GM19397 (cell line): ENCODE measurements around the gene CHURC1.

ENCODE experiments used
- ATAC-seq: cut with Tn5 transposase; IDR thresholded peaks from one replicate; pipeline ENCODE4 v1.9.1; 2021; ENCODE audit warnings: mild to moderate bottlenecking, moderate library complexity; ENCODE audit not compliant: unreplicated experiment

CHURC1 gene

DNA sequence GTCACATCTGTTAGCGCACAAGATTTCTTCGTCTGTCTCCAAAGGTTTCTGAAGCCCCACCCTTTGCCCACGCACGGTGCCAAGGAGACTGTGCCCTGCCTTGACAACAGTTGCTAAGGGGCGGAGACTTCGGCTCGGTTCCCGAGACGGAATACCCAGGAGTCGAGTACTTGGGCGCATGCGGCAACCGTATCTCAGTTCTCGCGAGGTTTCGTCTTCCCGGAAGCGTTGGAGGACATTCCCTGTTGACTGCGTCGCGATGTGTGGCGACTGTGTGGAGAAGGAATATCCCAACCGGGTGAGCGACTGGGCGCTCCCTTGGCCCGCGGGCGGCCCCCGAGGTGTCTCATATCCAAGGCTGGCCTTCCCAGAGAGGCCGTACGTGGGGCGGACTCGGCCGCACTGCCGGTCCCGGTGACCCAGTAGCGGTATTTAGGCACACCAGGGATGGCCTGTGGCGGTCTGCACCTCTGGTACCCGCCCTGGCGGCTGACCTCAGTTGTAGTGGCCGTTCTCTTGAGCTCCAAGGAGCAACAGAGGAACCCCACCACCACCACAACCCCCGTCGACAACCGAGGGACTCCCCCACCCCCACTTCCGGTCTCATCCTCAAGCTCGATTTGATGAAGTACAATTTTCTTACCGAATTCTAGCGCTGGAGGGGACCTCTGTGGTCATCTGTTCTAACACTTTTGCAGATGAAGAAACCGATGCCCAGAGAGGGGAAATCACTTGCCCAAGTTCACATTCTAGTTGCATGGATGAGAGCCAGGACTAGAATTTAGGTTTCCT is at the start of gene CHURC1:
Gene CHURC1, plus strand, starts transcription at position 219 of the 792 bp plus-strand sequence. Its CDS starts 41 bp downstream, at position 260.
- peak; percentile 98 for ATAC-seq

DNA sequence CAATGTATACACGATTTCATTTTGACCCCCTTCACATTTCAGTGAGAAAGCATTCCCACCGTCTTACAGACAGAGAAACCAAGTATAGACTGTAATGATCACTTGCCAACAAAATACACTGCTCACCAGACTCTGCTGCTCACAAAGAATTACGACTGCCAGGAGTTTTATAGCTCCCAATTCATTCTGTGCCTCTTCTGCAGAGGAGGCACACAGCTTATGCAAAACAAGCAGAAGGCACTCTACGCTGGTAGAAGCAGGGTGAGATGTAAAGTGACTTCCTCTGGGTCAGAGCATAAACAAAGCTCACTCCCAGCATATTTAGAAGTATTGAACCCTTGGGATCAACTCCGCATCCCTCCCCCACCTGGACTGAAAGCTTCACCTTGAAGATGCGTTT is 49.1 kb upstream of the CHURC1 start:
- no peak for ATAC-seq

DNA sequence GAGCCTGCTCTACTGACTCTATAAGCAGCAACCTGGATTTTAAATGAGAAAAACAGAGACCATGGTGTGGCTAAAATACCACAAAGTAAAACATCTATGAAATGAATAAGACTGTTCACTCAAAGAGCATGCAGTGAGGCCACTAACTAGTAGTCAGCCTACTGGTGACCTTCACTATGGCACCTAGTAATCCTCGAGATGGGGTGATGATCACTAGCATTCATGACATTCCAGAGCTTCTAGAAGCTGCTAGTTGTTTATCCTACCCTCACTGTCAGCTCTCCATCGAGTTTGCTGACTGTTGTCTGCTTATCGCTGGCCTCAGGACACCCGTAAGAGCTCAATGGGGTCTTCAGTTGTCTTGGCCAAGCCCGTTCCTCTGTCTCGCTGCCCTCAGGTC is 48.3 kb upstream of the CHURC1 start:
- no peak for ATAC-seq

DNA sequence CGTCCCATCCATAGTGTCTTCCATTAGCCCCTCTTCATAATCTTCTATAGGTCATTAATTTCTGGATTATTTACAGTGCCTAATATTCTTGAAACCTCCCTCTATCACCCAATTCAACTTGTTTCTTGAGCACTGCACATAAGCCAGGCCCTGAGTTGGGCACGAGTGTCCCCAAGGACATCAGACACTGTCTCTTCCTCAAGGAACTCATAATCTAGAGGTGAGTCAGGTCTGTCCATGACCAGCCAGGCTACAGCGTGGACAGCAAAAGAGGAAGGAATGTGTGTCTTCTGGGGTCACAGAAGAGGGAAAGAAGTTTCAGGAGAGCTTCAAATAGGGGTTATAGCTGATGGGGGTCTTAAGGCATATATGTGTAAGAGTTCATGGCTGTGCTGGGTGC is 47.1 kb upstream of the CHURC1 start:
- ATAC-seq = no peak

DNA sequence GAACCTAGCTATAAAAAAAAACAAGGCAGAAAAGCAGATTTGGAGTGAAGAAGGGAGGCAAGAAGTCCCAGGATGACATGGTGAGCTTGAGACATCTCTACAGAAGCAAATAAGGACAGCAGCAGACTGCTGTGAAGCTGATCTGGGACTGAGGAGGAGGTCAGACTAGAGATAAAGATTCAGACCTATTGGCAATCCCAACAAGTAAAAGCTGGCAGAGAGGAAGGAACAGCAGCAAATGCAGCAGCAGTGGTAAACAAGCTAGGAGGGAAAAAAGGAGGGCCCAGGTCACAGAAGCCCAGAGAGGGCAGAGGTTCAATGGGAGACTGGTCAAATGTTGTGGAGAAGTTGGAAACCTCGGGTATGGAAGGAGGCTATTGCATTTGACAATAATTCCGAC is 45.9 kb upstream of the CHURC1 start:
- ATAC-seq = no peak

DNA sequence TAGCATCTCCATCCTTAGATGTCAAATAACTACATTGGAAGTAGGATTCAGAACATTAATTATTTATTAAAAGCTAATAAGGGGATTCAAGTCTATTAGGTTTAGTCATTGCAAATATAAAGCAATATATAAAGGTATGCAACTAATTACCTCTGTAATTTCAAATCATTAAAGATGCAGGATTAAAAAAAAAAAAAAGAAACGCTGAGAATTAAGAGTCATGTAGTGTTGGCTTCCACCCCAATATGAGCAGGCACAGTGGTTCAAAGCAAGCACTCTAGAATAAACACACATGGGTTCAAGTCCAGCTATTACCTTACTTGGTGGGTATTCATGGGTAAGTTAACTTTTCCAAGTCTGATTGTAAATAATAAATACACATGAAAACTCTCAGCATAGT is 45.4 kb upstream of the CHURC1 start:
- ATAC-seq = no peak

DNA sequence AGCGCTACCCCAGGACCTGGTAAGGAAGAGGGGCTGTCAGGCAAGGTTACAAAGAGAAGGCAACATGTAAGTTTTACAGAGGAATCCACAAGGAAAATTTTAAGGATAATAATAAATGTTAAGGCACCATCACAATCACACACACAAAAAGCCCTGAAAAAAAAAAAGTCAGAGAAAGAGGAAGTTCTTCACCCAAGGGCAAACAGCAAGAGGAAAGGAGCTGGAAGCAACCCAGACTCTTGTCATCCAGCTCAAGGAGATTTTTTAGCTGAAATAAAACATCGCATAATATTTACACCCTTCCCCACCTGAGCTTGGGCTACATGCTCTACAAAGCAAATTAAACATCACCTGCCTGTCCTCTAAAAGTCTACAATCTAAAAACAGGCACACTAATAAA is 44.1 kb upstream of the CHURC1 start:
- ATAC-seq = no peak

DNA sequence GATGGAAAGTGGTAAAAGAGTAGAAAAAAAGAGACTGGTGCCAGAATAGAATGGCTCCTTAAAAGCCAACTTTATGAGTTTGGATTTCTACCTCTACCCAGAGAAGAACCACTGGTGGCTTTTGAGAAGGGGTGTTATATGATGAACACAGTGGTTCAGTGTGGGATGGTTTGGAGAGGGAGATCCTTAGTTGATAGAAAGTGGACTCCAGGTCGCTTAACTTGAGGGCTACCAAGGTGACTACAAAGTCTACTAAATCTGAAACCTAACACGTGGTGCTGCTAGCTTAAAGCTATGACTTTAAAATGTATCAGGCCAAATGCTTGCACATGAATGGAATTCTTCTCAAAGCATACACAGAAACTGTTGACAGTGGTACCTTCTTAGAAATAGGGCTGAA is 42.9 kb upstream of the CHURC1 start:
- no peak for ATAC-seq

DNA sequence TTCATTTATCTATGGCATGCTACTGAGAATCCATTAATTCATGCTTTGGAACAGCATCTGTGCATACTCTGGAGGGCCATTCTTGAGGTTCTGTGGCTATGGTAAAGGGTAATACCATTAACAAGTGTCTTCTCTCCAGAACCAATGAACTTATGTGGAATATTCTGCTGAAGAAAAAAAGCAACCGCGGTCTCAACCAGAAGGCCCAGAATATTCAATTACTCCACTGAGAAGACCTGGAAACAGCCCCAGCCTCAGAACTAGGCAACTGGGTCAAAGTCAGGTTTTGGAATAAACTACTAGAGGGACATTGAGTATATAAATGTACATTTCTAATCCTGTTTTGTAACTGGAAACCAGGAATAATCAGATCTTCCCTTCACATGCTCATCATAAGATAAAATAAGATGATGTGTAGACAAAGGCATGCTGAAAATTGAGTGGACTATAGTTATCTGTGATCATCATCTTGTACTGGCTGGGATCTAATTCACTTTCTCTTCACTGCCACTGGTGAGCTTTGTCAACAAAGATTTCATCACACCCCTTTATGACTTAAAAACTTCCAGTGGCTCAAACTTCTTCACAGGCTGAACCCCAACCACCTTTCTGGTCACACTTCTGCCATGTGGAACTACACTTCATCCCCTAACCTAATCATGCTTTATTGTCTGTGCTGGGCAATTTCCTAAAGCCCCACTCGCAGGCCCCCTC is 40.6 kb upstream of the CHURC1 start:
- no peak for ATAC-seq

DNA sequence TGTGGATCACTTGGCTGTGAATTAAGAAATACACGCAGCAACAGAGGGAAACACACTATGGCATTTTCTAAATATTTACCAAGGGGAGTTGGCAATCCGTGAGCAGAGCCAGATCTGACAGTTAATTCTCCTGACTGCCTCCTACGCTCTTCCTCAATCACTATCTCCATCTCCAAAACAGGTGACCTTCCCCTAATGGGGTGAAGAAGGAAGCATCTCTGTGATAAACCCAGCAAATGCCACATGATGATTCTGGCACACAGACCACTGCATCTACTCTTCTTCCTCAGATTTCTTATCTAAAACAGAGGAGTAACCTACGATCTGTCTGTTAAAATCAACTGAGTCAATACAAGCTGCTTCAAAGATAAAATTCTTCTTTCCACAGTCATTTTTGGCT is 38.9 kb upstream of the CHURC1 start:
- no peak for ATAC-seq

DNA sequence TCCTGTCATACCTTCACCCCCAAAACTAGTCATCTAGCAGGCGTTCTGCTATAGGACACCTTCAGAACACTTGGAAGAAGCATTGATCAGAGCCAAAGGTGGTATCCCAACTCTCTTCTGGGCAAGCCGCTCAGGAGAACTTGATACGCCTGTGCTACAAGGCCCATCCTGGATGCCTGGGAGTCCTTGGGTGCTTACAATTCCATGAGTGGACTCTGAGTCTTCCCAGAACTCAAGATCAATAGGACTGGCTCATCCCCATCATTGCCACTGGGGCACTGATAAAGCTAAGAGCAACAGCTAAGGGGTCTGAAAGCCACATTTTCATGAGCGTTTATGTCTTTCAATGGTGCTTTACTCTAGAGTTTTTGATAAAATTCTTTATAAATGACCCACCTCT is 36.4 kb upstream of the CHURC1 start:
- no peak for ATAC-seq

DNA sequence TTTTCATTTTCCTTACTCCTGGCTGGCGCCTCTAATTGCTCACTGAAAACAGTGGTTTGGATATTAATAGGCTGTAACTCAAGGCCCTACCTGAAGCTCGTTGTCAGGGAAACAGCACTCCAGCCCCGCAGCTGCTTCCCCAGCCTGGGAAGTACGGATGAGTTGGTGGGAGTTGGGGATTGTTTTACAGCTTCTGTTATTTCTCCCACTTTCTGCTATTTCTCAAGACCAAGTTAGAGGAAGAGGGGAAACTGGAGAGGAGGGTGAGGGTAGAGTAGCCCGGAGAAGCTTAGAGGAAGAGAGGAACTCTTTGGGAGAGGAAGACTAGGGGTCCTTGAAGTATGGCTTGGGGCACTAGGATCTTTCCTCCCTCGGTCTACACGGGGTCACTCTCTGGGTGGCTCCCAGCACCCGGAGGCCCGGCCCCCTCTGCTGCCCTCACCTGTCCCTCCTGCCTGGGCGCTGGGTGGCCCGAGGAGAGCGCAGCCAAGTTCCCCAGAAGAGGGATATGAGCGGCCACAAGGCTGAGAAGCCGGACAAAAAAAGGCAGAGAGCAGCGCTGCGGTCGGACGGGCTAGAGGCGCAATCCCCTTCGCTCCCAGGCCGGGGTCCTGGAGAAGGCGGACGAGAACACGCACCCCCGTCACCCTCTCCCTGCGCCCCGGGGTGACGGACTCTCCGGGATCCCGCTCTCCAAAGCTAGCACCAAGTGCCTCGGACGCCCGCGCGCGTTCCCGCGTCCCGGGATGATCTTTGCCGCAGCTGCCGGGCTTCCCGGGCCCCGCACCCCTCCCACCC is 35.2 kb upstream of the CHURC1 start:
- peak; percentile 15 for ATAC-seq

DNA sequence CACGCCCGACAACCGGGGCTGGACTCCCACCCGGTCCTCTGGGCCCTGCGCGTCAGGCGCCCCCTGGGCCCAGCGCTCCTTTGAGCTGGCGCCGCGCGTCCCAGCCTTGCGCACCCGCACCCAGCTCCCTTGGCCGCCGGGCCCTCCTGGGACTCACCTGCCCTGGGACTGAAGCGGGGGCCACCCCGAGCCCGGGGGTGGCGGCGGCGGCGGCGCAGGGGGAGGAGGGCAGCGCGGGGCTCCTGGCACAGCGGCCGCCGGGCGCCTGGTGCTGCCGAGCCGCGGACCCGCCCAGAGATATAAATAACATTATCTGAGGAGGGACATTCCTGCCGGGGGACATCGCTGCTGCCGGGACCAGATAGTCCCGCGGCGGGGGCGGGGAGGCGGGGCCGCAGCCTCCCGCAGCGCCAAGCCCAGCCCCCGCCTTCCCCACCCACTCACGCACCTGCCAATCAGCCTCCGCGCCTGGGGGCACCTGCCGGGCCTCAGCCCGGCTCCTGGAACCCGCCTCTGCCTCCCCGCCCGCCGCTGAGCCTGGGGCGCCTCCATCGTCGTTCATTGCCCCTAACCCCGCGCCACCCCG is 34.5 kb upstream of the CHURC1 start, which contains the start of gene SPTB:
Gene SPTB, minus strand, starts transcription at position 273 of the 586 bp plus-strand sequence. CDS start 56,813 bp downstream, outside the sequence.
- peak; percentile 49 for ATAC-seq

DNA sequence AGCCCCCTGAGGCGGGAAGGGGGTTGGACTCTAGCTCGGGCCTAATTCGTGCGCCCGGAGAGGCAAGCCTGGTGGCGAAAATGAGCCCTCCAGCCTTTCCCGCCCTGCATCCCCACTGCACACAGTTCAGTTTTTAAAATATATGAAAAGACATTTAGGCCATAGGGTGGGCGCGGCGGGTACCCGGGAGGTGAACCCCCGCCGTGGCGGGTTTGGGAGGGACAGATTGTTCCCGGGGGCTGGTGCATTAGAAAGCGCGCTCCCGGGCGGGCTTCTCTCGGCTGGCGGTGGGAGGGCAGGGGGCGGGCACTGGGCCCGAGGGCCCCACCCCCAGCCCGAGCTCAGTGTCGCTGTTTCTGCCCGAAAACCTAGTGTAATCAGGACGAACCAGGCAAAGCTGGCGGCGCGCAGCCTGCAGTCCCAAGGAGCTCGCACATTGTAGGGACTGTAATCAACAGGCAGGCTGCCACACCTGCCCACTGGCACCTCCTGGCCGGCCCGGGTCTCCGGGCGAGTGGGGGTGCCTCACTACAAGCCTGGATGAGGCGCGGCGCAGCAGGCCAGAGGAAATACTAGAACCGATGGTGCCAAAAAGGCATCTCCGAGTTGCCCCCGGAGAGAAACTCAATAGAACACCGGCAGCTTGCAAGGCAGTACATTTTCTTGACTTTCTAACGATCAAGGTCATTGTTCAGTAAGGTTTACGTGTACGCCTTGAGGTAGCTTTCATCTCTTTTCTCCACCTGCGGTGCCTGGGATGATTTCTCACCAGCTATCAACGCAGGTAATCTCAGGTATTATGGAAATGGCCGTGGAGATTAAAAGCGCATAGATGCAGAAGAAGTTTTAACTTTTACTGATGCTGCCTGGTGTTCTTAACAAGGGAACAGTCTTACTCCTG is 33.8 kb upstream of the CHURC1 start:
- ATAC-seq = peak; percentile 62

DNA sequence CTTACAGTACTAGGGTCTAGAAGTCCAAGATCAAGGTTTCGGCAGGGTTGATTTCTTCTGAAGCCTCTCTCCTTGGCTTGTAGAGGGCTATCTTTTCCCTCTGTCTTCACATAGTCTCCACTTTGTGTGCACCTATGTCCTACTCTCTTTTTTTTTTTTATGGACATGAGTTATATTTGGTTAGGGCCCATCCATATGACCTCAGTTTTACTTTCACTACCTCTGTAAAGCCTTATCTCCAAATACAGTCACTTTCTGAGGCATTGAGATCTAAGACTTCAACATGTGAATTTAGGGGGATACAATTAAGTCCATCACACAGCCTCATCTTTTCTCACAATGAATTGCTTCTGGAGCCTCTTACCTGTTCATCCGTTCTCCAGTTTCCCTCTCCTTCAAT is 28.7 kb upstream of the CHURC1 start:
- no peak for ATAC-seq

DNA sequence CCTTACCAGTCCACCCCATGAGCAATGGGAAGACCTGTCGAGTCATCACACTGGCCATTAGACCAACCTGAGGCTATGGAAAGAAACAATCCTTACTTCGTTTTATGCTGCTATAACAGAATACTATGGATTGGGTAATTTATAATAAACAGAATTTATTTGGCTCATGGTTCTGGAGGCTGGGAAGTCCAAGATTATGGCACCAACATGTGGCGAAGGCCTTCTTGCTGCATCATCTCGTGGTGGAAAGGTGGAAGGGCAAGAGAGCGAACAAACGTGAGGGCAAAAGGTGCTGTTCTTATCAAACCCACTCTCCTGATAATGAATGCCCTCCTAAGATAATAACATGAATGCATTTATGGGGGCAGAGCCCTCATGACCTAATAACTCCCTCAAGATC is 24.9 kb upstream of the CHURC1 start:
- ATAC-seq = no peak

DNA sequence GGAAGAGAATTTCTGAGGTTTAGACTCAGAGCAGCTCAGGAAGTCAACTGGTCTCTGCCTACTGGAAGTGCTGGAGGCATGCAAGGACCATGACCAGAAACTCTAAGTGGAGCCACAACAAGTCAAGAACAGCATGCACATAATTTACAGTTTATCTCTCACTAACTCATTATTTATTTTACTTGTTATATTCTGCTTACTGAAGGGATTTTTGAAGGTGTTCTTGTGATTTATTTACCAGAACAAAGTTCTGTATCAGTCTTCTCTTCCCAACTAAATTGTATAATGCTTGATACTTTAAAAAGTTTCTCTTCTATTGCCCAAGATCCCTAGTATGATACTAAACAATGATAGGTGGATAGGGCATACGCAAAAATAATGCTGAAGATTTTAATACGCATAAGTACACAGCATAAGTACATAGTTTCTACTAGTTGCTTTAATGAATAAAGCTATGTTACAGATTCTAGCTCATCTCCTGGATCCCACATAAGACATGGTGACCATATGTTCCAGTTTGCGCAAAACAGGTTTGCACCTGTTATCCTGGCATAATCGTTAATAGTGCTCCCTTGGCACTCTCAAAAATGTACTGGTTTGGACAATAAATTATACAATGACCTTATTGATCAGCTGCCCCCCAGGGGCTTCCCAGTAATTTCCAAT is 22.9 kb upstream of the CHURC1 start:
- ATAC-seq = no peak

DNA sequence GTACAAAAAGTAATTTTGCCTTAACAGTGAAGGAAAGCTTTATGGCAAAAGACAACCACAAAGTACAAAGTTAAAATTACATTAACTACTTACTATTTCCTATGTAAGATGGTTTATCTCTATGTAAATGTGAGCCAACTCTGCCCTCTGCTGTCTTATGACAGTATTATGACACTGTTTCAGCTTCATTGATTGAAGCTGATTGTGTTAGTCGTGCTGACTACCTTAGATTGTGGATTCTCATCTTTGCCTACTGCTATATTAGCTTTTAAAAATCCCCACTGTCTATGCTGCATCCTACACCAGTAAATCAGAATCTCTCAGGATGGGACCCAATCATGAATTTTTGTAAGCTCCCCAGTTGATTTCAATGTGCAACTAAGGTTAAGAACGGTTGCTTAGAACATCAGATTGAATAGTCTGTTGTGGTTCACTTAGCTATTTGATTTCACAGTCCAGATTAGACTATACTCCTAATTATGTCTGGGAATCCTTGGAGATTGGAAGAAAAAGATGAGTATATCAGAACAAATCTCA is 22.3 kb upstream of the CHURC1 start:
- ATAC-seq = no peak

DNA sequence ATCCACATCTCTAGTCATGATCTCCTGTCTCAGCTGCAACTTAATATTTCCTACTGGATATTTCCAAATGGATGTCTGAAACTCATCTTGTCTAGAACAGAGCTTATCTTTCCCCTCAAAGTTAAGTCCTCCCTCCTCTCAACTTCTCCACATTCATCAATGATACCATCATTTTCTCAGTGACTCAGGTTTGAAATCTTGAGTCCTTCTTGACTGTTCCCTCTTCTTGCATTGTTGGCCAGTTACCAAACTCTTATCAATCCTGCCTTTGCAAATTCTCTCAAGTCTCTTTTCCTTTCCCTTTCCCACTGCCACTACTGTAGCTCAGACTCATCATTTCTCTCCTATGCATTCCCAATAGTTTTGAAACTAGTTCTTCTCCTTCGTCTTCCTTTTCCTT is 14.3 kb upstream of the CHURC1 start:
- no peak for ATAC-seq
